Adrenal gland (tissue), 12 donors: Measurements from ENCODE around the gene SLC6A8. TPM values are rescaled to one million over a fixed set of nuclear protein-coding genes. Genes with fewer than 3 reads are reported as not detected.

Experiments
- DNase-seq, 7 donors: peaks; one replicate each; pipeline ENCODE4 v3.0.0-alpha.2; 2019 to 2020
- H3K27ac ChIP-seq, 5 donors: fragments of 200-600 bp; sonication (generic) in 4 of 5; 1 replicate in 3 of 5; 2 replicates in 2 of 5; pipeline versions ENCODE4 v1.5.1 to v1.8.0; 2016 to 2020; ENCODE audit warnings: mild to moderate bottlenecking in 1 of 5
- H3K27me3 ChIP-seq: fragments of 200-600 bp; 2 replicates; pipeline ENCODE4 v1.8.0; 2021
- H3K36me3 ChIP-seq, 2 donors: fragments of 200-600 bp; replicated peaks in 1 of 2; 1 replicate in 1 of 2; 2 replicates in 1 of 2; pipeline versions ENCODE4 v1.5.1 to v1.8.0; 2018 to 2022
- H3K4me1 ChIP-seq, 2 donors: fragments of 200-600 bp; replicated peaks in 1 of 2; 1 replicate in 1 of 2; 2 replicates in 1 of 2; pipeline versions ENCODE4 v1.5.1 to v1.8.0; 2018 to 2021
- H3K4me3 ChIP-seq, 4 donors: fragments of 200-600 bp; sonication (generic) in 3 of 4; one replicate each; pipeline ENCODE4 v1.5.1; 2016 to 2018
- H3K9me3 ChIP-seq, 3 donors: fragments of 200-600 bp; sonication (generic) in 1 of 3; replicated peaks in 1 of 3; 1 replicate in 2 of 3; 2 replicates in 1 of 3; pipeline versions ENCODE4 v1.5.1 to v1.8.0; 2016 to 2021
- POLR2A ChIP-seq, 2 donors: fragments of 450-650 bp; IDR thresholded peaks; one replicate each; pipeline ENCODE4 v1.6.1; 2017; ENCODE audit warnings: antibody characterized with exemption in 2 of 2, mild to moderate bottlenecking in 2 of 2, moderate library complexity in 1 of 2
- WGBS, 4 donors: extraction: QIAGEN DNeasy Blood & Tissue Kit in 2 of 4; methylation state at CpG; one replicate each; pipeline versions ENCODE4 v1.1.5 to v1.1.7; 2013 to 2017; 5-methylcytosine and 5-hydroxymethylcytosine counted together
- intact Hi-C, 2 donors: fragments of 100-400 bp; cut with DNase I; formaldehyde crosslinking; loops; one replicate each; pipeline versions ENCODE4 v1.14.1 to v1.15.0; 2022 to 2023
- polyA plus RNA-seq, 3 donors: library from polyadenylated mRNA; stranded (reverse); fragments of 200-250 nt in 2 of 3; fragments of 350-450 nt in 1 of 3; fragmentation: Illumina TruSeq in 1 of 3; extraction: RNeasy Lipid Tissue Mini Kit (QIAGEN cat#74804) in 1 of 3; gene quantifications; one replicate each; pipeline ENCODE4 v1.2.3, GENCODE V29; 2013 to 2014
- total RNA-seq, 9 donors: library from RNA; depleted of rRNA in 4 of 9; stranded (reverse); fragments of >200 nt in 4 of 9; fragments of 120-200 nt in 1 of 9; fragmentation: NEBNext Ultra II Directional in 1 of 9; extraction: Animal tissue kit (Norgen Biotek cat#: 25700) in 1 of 9; gene quantifications; one replicate each; pipeline versions ENCODE4 v1.1.0 to v1.2.4, GENCODE V29; 2013 to 2023
- TF ChIP-seq, protein P1 (sequence below), 6 experiments: fragments of 450-650 bp in 4 of 6; fragments of 200-600 bp in 2 of 6; sonication (generic) in 1 of 6; IDR thresholded peaks; 1 replicate in 5 of 6; 2 replicates in 1 of 6; pipeline versions ENCODE4 v1.5.1 to v1.8.0; 2016 to 2021; ENCODE audit warnings: antibody characterized with exemption in 6 of 6, mild to moderate bottlenecking in 2 of 6, moderate library complexity in 1 of 6
- donor health status: healthy with polysubstance abuse.
- donor health status: Bipolar disorder and iron deficiency.
- donor health status: DM: yes; HTN: yes; CAD: no.
- donor health status: DM: no; HTN: no; CAD: no.
- donor health status: DM: no; HTN: no; CAD: no.
- donor health status: DM: yes; HTN: yes; CAD: no.

The SLC6A8 gene
- total and polyA plus RNA-seq, 12 donors = 3.1 to 136 (median 67.0) TPM

DNA sequence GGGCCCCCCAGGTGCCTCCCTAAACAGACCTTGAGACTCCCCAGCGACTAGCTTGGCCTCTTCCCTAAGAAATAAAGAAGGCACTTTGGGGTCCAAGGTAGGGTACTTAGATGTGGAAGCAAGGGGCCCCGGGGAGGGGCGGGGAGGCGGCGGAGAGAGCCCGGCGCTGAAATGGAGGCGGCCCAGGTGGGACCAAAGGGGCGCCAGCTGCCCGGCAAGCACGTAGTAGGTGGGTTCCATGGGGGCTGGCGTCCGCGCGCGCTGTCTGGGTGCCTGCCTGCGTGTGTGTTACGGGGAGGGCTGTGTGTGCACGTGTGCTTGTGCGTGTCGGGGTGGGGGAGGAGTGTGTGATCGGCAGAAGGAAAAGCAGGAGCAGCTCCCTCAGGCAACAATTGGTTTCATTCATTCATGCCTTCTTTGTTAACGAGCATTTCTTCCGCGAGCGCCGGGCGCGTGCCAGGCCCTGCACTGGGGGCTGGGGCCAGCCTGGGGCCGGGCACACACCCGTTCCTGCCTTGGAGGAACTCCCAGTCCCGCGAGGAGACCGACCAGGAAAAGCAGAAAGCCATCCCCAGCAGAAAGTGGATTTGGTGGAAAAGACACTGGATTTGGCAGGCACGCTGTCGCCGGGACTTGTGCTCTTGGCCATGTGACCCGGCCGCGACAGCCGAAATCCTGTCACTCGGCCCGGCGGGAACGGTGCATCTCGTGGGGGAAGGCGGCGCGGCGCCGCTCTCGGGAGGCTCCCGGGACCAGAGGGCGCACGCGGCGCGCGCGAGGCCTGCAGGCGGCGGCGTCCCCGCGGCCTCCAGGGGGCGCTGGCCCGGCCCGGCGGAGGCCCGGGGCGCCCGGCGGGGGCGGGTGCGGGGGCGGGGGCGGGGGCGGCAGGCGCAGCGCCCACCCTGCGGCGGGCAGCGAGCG lies 44.0 kb upstream of the SLC6A8 start:
- peaks cover 57% of the 10 kb centered on the region for H3K27me3 ChIP-seq
- H3K27ac ChIP-seq = no peak overlapping the region
- DNase-seq = peak in 2 of 7 donors; percentile 12 to 20
- H3K4me3 ChIP-seq = no peak overlapping the region
- WGBS, 4 donors = 1 to 42% (median 14%) methylated on average over 9 to 63 of the region's 84 CpGs
- no peak for TF ChIP-seq POLR2A (IDR thresholded peaks at IDR 0.05)
- TF ChIP-seq, protein P1, sequence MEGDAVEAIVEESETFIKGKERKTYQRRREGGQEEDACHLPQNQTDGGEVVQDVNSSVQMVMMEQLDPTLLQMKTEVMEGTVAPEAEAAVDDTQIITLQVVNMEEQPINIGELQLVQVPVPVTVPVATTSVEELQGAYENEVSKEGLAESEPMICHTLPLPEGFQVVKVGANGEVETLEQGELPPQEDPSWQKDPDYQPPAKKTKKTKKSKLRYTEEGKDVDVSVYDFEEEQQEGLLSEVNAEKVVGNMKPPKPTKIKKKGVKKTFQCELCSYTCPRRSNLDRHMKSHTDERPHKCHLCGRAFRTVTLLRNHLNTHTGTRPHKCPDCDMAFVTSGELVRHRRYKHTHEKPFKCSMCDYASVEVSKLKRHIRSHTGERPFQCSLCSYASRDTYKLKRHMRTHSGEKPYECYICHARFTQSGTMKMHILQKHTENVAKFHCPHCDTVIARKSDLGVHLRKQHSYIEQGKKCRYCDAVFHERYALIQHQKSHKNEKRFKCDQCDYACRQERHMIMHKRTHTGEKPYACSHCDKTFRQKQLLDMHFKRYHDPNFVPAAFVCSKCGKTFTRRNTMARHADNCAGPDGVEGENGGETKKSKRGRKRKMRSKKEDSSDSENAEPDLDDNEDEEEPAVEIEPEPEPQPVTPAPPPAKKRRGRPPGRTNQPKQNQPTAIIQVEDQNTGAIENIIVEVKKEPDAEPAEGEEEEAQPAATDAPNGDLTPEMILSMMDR (IDR thresholded peaks at IDR 0.05) = no peak
- peaks cover 0 to 6% of the 10 kb centered on the region in 2 donors for H3K4me1 ChIP-seq
- intact Hi-C loops = loop anchor here in 1 of 2 donors (10.0 kb wide), 1 partner anchor 89 kb away; no protein-coding TSS in a partner anchor
- no peaks in the 10 kb centered on the region for H3K36me3 ChIP-seq
- H3K9me3 ChIP-seq = no peaks in the 10 kb centered on the region

DNA sequence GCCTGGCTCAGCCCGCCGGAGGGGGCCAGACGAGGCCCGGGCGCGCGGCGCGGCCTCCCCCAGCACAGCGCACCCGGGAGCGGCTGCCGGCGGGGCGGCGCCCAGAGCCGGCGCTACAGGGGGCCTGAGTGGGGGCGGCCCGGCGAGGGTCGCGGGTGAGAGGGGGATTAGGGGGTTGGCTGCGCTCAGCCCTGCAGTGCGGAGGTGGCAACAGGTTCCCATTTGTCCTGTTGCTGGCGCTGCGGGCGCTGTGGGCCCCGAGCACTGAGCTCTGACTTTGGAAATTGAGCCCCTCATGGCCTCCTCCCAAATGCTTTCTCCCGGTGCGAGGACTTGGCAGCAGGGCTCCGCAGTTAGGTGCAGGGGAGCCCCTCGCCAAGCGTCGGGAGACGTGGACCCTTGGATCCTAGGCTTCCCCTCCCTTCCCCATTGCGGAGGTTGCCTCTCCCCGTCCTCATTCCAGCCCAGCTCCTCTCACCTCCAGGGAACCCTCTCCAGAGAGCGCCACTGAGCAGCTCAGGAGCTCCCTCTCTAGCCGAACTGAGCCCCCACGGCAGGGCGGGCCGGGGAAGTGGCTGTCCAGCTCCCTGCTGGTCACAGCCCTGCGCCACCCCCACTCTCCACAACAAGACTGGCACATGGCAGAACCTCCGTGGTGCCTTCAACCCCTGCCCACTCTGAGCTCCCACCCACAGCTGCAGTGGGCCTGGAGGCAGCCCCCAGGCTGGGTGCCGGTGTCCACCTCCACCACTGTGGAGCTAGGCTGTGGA lies 43.2 kb upstream of the SLC6A8 start:
- peaks cover 64% of the 10 kb centered on the region for H3K27me3 ChIP-seq
- peak in 2 of 7 donors; percentile 4 to 10 for DNase-seq
- H3K9me3 ChIP-seq = no peaks in the 10 kb centered on the region
- no peak overlapping the region for H3K27ac ChIP-seq
- intact Hi-C loops = loop anchor here (5.0 to 10.0 kb wide), 2 partner anchors 32 to 90 kb away; no protein-coding TSS in a partner anchor
- peaks cover 0 to 6% of the 10 kb centered on the region in 2 donors for H3K4me1 ChIP-seq
- TF ChIP-seq, protein P1 (IDR thresholded peaks at IDR 0.05) = no peak
- TF ChIP-seq POLR2A (IDR thresholded peaks at IDR 0.05) = no peak
- WGBS, 4 donors = 16 to 100% (median 40%) methylated on average over 1 to 43 of the region's 46 CpGs
- H3K36me3 ChIP-seq = no peaks in the 10 kb centered on the region
- no peak overlapping the region for H3K4me3 ChIP-seq

DNA sequence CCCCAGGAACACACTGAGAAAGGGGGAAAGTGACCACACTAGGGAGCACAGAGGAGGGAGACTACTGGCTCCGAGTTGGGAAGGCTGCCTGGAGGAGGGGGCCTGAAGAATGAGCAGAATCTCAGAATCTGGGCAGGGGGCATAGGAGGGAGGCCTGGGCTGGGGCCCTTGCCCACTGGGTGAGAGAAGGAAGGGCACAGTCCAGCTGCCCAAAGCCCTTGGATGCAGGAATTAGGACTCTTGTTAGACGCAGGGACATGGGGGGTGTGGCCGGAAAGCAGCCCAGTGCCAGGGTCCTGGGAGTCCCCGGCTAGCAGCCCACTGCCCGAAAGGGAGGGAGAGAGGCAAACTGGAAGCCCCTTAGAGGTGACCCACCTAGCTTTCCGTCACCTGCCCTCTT lies 42.6 kb upstream of the SLC6A8 start:
- peak in 2 of 7 donors; percentile 7 to 11 for DNase-seq
- H3K4me3 ChIP-seq = no peak overlapping the region
- no peak overlapping the region for H3K27ac ChIP-seq
- TF ChIP-seq, protein P1 (IDR thresholded peaks at IDR 0.05) = no peak
- no peak for TF ChIP-seq POLR2A (IDR thresholded peaks at IDR 0.05)
- WGBS, 4 donors = 51 to 82% (median 73%) methylated on average over 4 to 6 of the region's 6 CpGs
- no peaks in the 10 kb centered on the region for H3K36me3 ChIP-seq
- intact Hi-C loops = loop anchor here (5.0 to 10.0 kb wide), 2 partner anchors 33 to 90 kb away; no protein-coding TSS in a partner anchor
- H3K4me1 ChIP-seq = peaks cover 0 to 6% of the 10 kb centered on the region in 2 donors
- H3K9me3 ChIP-seq = no peaks in the 10 kb centered on the region
- peaks cover 64% of the 10 kb centered on the region for H3K27me3 ChIP-seq
